K562 (cell line): Measurements from ENCODE around the gene PCNX3. TPM values are rescaled to one million over a fixed set of nuclear protein-coding genes. Genes with fewer than 3 reads are reported as not detected.
A peak's percentile ranks its signal among the peaks of the same experiment; 100 is the strongest.

Source experiments
- ATF1 ChIP-seq, 2 experiments: fragments of 450-650 bp in 1 of 2; IDR thresholded peaks; 2 replicates each; pipeline ENCODE4 v1.6.1; 2016; ENCODE audit warnings: missing compliant biosample characterization in 1 of 2, missing genetic modification characterization in 1 of 2
- KDM5B ChIP-seq: fragments of 200-600 bp; sonication (generic); IDR thresholded peaks from 2 replicates; pipeline ENCODE4 v1.6.1; 2012; ENCODE audit warnings: low read depth, mild to moderate bottlenecking, moderate library complexity, low read length, control low read depth, inconsistent platforms; ENCODE audit not compliant: insufficient replicate concordance
- LCOR ChIP-seq: sonication (generic); formaldehyde crosslinking; IDR thresholded peaks from 2 replicates; pipeline ENCODE4 v1.8.0; 2022; ENCODE audit warnings: mild to moderate bottlenecking, missing genetic modification reagents
- NONO ChIP-seq, 2 experiments: fragments of 200-400 bp in 1 of 2; fragments of 450-650 bp in 1 of 2; formaldehyde crosslinking in 1 of 2; IDR thresholded peaks; 2 replicates each; pipeline ENCODE4 v1.6.1; 2017; ENCODE audit warnings: low read depth in 2 of 2, mild to moderate bottlenecking in 2 of 2, moderate library complexity in 2 of 2, low read length in 1 of 2
- polyA plus RNA-seq, 8 experiments: library from polyadenylated mRNA; depleted of rRNA in 4 of 8; stranded (reverse) in 5 of 8; unstranded in 3 of 8; fragments of >200 nt; fragmentation: Nextera tagmentation in 2 of 8; fragmentation: Illumina TruSeq in 1 of 8; extraction: Ambion mirVana in 2 of 8; extraction: Trizol in 1 of 8; gene quantifications; 2 replicates each; pipeline versions ENCODE4 v1.2.1 to v1.2.3, GENCODE V29; 2011 to 2014; ENCODE audit warnings: inconsistent platforms in 1 of 8, missing spikeins in 1 of 8
- total RNA-seq, 7 experiments: library from RNA; depleted of rRNA in 6 of 7; stranded (reverse); fragments of >200 nt in 6 of 7; fragmentation: Illumina TruSeq in 2 of 7; extraction: Trizol in 2 of 7; gene quantifications; 2 replicates each; pipeline versions ENCODE4 v1.2.1 to v1.2.3, GENCODE V29; 2011 to 2021; ENCODE audit warnings: low replicate concordance in 1 of 7
- TF ChIP-seq, protein P1 (sequence below), 2 experiments: fragments of 450-650 bp in 1 of 2; sonication (generic) in 1 of 2; formaldehyde crosslinking in 1 of 2; IDR thresholded peaks; 2 replicates each; pipeline versions ENCODE4 v1.7.1 to v1.9.0; 2016 to 2022; ENCODE audit warnings: inconsistent platforms in 1 of 2, mild to moderate bottlenecking in 1 of 2, missing genetic modification reagents in 1 of 2
- TF ChIP-seq, protein P2 (sequence below): IDR thresholded peaks from 2 replicates; pipeline ENCODE4 v1.6.1; 2011; ENCODE audit warnings: borderline replicate concordance, low read depth, mild to moderate bottlenecking, moderate library complexity, low read length; ENCODE audit not compliant: insufficient read depth, poor library complexity, severe bottlenecking
- TF ChIP-seq, protein P3 (sequence below): fragments of 450-650 bp; IDR thresholded peaks from 2 replicates; pipeline ENCODE4 v1.6.1; 2018; ENCODE audit not compliant: partially characterized antibody

Gene PCNX3
- total and polyA plus RNA-seq, 9 of the 15 experiments (the other 6 are each of a cell fraction or from before 2014, with no cell fraction given) = 0.11 to 47.8 (median 12.8) TPM

DNA sequence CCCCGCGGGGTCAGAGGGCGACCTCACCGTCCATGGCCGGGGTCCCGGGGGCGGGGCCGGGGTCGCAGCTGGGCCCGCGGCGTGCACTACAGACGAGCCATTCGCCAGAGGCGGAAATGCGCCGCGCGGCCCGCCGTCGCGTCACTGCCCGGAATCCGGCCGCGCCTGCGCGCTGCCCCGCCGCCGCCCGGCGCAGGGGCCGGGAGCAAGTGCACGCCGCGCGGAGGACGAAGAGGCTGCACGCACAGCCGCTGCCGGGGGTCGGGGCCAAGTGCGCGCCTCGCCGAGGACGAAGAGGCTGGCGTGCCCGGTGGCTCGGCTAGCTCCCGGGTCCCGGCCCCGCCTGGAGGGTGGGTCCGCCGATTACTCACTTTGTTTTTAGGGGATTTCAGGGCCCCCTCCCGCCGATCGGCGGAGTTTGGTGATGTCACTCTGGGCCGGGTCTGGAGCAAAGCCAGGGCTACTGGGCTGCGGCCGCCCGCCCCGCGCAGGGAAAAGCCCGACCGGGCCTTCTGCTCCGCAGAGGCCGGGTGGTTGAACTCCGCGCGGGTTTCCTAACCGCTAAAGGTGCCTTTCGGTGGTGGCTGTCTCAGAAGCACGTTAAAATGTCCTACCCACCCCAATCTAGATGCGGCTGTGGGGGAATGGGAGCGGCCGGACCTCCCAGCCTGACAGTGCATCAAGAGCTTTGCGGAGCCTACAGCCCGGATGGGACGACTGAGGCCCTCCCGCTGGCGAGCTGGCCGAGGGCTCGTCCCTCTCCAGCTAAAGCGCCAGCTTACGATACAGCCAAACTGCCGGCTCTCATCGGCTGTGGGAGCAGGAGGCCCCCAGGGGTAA, 47.4 kb downstream of the PCNX3 start, which contains the start of gene RELA (continued):
- TF ChIP-seq, protein P1, sequence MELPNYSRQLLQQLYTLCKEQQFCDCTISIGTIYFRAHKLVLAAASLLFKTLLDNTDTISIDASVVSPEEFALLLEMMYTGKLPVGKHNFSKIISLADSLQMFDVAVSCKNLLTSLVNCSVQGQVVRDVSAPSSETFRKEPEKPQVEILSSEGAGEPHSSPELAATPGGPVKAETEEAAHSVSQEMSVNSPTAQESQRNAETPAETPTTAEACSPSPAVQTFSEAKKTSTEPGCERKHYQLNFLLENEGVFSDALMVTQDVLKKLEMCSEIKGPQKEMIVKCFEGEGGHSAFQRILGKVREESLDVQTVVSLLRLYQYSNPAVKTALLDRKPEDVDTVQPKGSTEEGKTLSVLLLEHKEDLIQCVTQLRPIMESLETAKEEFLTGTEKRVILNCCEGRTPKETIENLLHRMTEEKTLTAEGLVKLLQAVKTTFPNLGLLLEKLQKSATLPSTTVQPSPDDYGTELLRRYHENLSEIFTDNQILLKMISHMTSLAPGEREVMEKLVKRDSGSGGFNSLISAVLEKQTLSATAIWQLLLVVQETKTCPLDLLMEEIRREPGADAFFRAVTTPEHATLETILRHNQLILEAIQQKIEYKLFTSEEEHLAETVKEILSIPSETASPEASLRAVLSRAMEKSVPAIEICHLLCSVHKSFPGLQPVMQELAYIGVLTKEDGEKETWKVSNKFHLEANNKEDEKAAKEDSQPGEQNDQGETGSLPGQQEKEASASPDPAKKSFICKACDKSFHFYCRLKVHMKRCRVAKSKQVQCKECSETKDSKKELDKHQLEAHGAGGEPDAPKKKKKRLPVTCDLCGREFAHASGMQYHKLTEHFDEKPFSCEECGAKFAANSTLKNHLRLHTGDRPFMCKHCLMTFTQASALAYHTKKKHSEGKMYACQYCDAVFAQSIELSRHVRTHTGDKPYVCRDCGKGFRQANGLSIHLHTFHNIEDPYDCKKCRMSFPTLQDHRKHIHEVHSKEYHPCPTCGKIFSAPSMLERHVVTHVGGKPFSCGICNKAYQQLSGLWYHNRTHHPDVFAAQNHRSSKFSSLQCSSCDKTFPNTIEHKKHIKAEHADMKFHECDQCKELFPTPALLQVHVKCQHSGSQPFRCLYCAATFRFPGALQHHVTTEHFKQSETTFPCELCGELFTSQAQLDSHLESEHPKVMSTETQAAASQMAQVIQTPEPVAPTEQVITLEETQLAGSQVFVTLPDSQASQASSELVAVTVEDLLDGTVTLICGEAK (IDR thresholded peaks at IDR 0.05) = 0 out of 2 replicates have a peak, but pooled peaks have one; percentile 28
- TF ChIP-seq, protein P1 (CRISPR knock-in tag; IDR thresholded peaks at IDR 0.05) = no peak
- TF ChIP-seq, protein P2, sequence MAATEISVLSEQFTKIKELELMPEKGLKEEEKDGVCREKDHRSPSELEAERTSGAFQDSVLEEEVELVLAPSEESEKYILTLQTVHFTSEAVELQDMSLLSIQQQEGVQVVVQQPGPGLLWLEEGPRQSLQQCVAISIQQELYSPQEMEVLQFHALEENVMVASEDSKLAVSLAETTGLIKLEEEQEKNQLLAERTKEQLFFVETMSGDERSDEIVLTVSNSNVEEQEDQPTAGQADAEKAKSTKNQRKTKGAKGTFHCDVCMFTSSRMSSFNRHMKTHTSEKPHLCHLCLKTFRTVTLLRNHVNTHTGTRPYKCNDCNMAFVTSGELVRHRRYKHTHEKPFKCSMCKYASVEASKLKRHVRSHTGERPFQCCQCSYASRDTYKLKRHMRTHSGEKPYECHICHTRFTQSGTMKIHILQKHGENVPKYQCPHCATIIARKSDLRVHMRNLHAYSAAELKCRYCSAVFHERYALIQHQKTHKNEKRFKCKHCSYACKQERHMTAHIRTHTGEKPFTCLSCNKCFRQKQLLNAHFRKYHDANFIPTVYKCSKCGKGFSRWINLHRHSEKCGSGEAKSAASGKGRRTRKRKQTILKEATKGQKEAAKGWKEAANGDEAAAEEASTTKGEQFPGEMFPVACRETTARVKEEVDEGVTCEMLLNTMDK = peak; percentile 0
- no peak for TF ChIP-seq ATF1 (CRISPR knock-in tag; IDR thresholded peaks at IDR 0.05)
- TF ChIP-seq ATF1 (tag; IDR thresholded peaks at IDR 0.05) = peak; percentile 91
- TF ChIP-seq, protein P3, sequence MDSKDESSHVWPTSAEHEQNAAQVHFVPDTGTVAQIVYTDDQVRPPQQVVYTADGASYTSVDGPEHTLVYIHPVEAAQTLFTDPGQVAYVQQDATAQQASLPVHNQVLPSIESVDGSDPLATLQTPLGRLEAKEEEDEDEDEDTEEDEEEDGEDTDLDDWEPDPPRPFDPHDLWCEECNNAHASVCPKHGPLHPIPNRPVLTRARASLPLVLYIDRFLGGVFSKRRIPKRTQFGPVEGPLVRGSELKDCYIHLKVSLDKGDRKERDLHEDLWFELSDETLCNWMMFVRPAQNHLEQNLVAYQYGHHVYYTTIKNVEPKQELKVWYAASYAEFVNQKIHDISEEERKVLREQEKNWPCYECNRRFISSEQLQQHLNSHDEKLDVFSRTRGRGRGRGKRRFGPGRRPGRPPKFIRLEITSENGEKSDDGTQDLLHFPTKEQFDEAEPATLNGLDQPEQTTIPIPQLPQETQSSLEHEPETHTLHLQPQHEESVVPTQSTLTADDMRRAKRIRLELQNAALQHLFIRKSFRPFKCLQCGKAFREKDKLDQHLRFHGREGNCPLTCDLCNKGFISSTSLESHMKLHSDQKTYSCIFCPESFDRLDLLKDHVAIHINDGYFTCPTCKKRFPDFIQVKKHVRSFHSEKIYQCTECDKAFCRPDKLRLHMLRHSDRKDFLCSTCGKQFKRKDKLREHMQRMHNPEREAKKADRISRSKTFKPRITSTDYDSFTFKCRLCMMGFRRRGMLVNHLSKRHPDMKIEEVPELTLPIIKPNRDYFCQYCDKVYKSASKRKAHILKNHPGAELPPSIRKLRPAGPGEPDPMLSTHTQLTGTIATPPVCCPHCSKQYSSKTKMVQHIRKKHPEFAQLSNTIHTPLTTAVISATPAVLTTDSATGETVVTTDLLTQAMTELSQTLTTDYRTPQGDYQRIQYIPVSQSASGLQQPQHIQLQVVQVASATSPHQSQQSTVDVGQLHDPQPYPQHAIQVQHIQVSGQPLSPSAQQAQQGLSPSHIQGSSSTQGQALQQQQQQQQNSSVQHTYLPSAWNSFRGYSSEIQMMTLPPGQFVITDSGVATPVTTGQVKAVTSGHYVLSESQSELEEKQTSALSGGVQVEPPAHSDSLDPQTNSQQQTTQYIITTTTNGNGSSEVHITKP = peak; percentile 92
- TF ChIP-seq KDM5B = peak; percentile 83
- TF ChIP-seq NONO (IDR thresholded peaks at IDR 0.05; ENCODE audit: low read depth in 2 of 2, low read length in 1 of 2) = peak in 1 of 2 experiments; percentile 80; a peak in 2 of 4 replicates
- TF ChIP-seq LCOR (CRISPR knock-in tag) = peak; percentile 67; the same call in 1 of the 2 replicates
